ENCODE data around the gene ARHGEF7.

ARHGEF7 gene

GRCh38 chr13:111339366-111340143 lies 224.4 kb downstream of the ARHGEF7 start:
- H3K9me3 Mint-ChIP-seq = no peaks in the 10 kb centered on the region
- ATAC-seq (no peak), DNase-seq (no peak)
- no peak overlapping the region for H3K27ac Mint-ChIP-seq
- no peaks in the 10 kb centered on the region for H3K36me3 Mint-ChIP-seq (ENCODE audit: low read depth)
- H3K4me3 Mint-ChIP-seq = no peak overlapping the region
- H3K4me1 Mint-ChIP-seq = no peaks in the 10 kb centered on the region
- H3K27me3 Mint-ChIP-seq = no peaks in the 10 kb centered on the region

GRCh38 chr13:111341886-111342285 lies 226.8 kb downstream of the ARHGEF7 start:
- H3K27ac Mint-ChIP-seq = no peak overlapping the region
- DNase-seq = no peak
- no peak for ATAC-seq
- H3K36me3 Mint-ChIP-seq (ENCODE audit: low read depth) = no peaks in the 10 kb centered on the region
- no peak overlapping the region for H3K4me3 Mint-ChIP-seq
- H3K27me3 Mint-ChIP-seq = no peaks in the 10 kb centered on the region
- no peaks in the 10 kb centered on the region for H3K9me3 Mint-ChIP-seq
- H3K4me1 Mint-ChIP-seq = no peaks in the 10 kb centered on the region

- ATAC-seq (no peak), DNase-seq (no peak)
- Mint-ChIP-seq H3K27ac (no peak overlapping the region), H3K36me3 (ENCODE audit: low read depth) (no peaks in the 10 kb centered on the region), H3K4me3 (no peak overlapping the region), H3K4me1 (no peaks in the 10 kb centered on the region), H3K9me3 (no peaks in the 10 kb centered on the region), H3K27me3 (no peaks in the 10 kb centered on the region)
Measured at GRCh38 chr13:111342721-111343120, 227.6 kb downstream of the ARHGEF7 start.

- DNase-seq (no peak), ATAC-seq (no peak)
- H3K9me3 Mint-ChIP-seq = no peaks in the 10 kb centered on the region
- H3K27ac Mint-ChIP-seq = no peak overlapping the region
- H3K4me3 Mint-ChIP-seq = no peak overlapping the region
- no peaks in the 10 kb centered on the region for H3K4me1 Mint-ChIP-seq
- H3K36me3 Mint-ChIP-seq (ENCODE audit: low read depth) = no peaks in the 10 kb centered on the region
- no peaks in the 10 kb centered on the region for H3K27me3 Mint-ChIP-seq
Measured at GRCh38 chr13:111343186-111343805, 228.2 kb downstream of the ARHGEF7 start.

GRCh38 chr13:111344471-111345191 lies 229.5 kb downstream of the ARHGEF7 start:
- Mint-ChIP-seq H3K4me3 (no peak overlapping the region), H3K9me3 (no peaks in the 10 kb centered on the region), H3K27ac (no peak overlapping the region), H3K4me1 (no peaks in the 10 kb centered on the region), H3K27me3 (no peaks in the 10 kb centered on the region), H3K36me3 (ENCODE audit: low read depth) (no peaks in the 10 kb centered on the region)
- ATAC-seq (no peak), DNase-seq (no peak)

GRCh38 chr13:111345682-111346081 lies 230.6 kb downstream of the ARHGEF7 start:
- Mint-ChIP-seq H3K27me3 (no peaks in the 10 kb centered on the region), H3K36me3 (ENCODE audit: low read depth) (no peaks in the 10 kb centered on the region), H3K4me1 (no peaks in the 10 kb centered on the region), H3K4me3 (no peak overlapping the region), H3K9me3 (no peaks in the 10 kb centered on the region), H3K27ac (no peak overlapping the region)
- DNase-seq (no peak), ATAC-seq (no peak)

- ATAC-seq = no peak
- H3K9me3 Mint-ChIP-seq = no peaks in the 10 kb centered on the region
- H3K36me3 Mint-ChIP-seq (ENCODE audit: low read depth) = no peaks in the 10 kb centered on the region
- H3K4me3 Mint-ChIP-seq = no peak overlapping the region
- no peak for DNase-seq
- H3K27ac Mint-ChIP-seq = no peak overlapping the region
- H3K27me3 Mint-ChIP-seq = no peaks in the 10 kb centered on the region
- no peaks in the 10 kb centered on the region for H3K4me1 Mint-ChIP-seq
Measured at GRCh38 chr13:111346101-111346680, 231.1 kb downstream of the ARHGEF7 start.

GRCh38 chr13:111347438-111347837 lies 232.3 kb downstream of the ARHGEF7 start:
- H3K36me3 Mint-ChIP-seq (ENCODE audit: low read depth) = no peaks in the 10 kb centered on the region
- no peaks in the 10 kb centered on the region for H3K27me3 Mint-ChIP-seq
- H3K4me3 Mint-ChIP-seq = no peak overlapping the region
- DNase-seq (no peak), ATAC-seq (no peak)
- H3K9me3 Mint-ChIP-seq = peaks cover 12% of the 10 kb centered on the region
- no peak overlapping the region for H3K27ac Mint-ChIP-seq
- H3K4me1 Mint-ChIP-seq = no peaks in the 10 kb centered on the region

- Mint-ChIP-seq H3K4me1 (peaks cover 4% of the 10 kb centered on the region), H3K4me3 (no peak overlapping the region), H3K36me3 (ENCODE audit: low read depth) (no peaks in the 10 kb centered on the region), H3K9me3 (peaks cover 13% of the 10 kb centered on the region), H3K27ac (no peak overlapping the region), H3K27me3 (no peaks in the 10 kb centered on the region)
- DNase-seq (no peak), ATAC-seq (no peak)
Measured at GRCh38 chr13:111353508-111353907, 238.4 kb downstream of the ARHGEF7 start.

- no peaks in the 10 kb centered on the region for H3K27me3 Mint-ChIP-seq
- DNase-seq = no peak
- H3K4me1 Mint-ChIP-seq = peaks cover 4% of the 10 kb centered on the region
- H3K27ac Mint-ChIP-seq = no peak overlapping the region
- peaks cover 13% of the 10 kb centered on the region for H3K9me3 Mint-ChIP-seq
- H3K36me3 Mint-ChIP-seq (ENCODE audit: low read depth) = no peaks in the 10 kb centered on the region
- H3K4me3 Mint-ChIP-seq = no peak overlapping the region
- ATAC-seq = no peak
Measured at GRCh38 chr13:111354789-111355188, 239.7 kb downstream of the ARHGEF7 start.
